ENCODE results near the gene MATN1.
"Not testable (repeated sequence)": the region's sequence is repeated elsewhere in the genome, so short reads cannot be mapped to it uniquely, and the experiment has no call there.

The MATN1 gene

GRCh38 chr1:30723331-30723755 lies at the start of gene MATN1:
TSS of gene MATN1 (minus strand) at chr1:30723585. CDS start at chr1:30723551, 34 bp downstream.
- DNase-seq (ENCODE audit: low spot score), result no peak

DNA sequence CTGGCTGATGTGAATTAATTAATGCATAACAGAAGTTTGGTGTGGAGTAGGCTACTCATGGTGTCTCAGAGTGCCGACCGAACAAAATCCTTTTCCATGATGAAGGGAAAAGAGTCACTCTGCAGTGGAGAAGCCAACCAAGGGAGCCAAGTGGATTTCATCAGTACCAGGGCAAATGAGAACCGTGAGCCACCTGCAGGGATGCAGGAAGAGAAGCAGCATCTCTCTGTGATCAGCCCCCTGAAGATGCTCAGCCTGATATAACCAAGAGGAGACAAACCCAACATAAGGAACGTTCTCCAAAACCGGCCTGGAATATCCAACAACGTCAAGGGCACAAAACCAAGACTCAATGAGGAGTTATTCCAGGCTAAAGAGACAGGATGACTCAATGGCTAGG lies 47.6 kb upstream of the MATN1 start:
- no peak for DNase-seq (ENCODE audit: low spot score)

DNA sequence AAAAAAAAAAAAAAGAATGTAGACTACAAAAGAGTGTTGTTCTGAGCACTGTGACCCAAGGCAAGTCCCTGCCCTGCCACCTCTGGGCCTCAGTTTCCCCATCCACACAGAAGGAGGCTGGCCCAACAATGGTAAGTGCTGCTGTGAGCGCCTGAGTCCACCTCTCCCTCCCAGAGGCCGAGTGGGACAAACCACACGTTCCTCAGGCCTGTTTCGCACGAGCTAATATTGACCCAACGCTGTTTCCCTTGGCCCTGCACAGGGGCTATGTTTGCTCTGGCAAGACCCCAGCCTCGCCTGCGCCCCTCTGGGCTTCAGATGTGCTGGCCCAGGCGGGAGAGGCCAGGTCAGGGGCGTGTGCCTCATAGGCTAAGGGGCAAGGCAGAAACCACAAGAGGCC lies 46.8 kb upstream of the MATN1 start:
- no peak for DNase-seq (ENCODE audit: low spot score)

DNA sequence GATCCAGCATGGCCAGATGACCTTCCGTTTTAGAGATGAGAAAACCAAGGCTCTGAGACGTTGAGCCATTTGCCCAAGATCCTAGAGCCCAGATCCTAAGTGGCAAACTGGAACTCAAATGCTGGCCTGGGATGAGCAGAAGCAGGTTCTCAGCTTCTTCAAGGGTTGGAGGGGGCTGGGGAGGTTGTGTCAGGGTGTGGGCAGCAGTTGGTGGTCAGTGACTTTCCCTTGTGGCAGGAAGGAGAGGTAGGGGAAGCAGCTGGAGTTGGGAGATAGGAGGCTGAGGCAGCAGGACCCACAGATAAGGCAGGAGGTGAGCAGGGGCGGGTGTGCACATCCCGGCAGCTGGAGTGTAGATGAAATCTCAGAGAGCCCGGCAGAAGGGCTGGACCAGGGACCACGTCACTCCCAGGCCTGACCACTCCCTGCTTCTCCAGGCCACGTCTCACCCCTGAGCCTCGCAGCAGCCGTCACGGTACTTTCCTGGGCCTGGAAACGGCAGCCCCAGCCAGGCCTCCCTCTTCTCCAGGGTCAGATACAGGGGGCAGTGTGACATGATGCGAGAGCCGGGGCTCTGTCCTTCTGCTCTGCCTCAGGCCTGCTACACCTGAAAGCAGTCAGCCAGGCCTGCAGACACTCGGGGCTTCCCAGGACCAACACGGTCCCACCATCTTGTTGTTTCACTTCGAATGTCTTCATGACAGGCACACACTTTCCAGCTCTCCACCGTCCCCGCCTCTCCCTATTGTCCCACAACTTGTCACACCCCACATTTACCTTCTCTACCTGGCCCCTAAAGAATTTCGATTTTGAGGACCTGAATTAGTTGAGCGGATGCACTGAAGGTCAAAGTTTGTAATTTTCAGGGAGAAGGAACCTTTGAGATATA lies 45.7 kb upstream of the MATN1 start:
- DNase-seq (ENCODE audit: low spot score), result no peak

- no peak for DNase-seq (ENCODE audit: low spot score)
These were observed 44.9 kb upstream of the MATN1 start for GRCh38 chr1:30768159-30768829.

DNA sequence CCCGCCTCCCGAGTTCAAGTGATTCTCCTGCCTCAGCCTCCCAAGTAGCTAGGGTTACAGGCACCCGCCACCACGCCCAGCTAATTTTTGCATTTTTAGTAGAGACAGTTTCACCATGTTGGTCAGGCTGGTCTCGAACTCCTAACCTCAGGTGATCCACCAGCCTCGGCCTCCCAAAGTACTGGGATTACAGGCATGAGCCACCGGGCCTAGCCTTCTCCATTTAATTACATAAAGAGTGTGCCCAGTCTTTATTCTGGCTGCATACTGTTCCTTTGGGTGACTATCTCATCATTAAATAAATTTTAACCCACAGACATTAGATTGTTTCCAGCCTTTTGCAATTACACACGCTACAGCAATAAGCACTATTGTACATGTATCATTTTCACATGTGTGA lies 43.6 kb upstream of the MATN1 start:
- not testable (repeated sequence) for DNase-seq (ENCODE audit: low spot score)

GRCh38 chr1:30765556-30766434 lies 42.4 kb upstream of the MATN1 start:
- no peak for DNase-seq (ENCODE audit: low spot score)

DNA sequence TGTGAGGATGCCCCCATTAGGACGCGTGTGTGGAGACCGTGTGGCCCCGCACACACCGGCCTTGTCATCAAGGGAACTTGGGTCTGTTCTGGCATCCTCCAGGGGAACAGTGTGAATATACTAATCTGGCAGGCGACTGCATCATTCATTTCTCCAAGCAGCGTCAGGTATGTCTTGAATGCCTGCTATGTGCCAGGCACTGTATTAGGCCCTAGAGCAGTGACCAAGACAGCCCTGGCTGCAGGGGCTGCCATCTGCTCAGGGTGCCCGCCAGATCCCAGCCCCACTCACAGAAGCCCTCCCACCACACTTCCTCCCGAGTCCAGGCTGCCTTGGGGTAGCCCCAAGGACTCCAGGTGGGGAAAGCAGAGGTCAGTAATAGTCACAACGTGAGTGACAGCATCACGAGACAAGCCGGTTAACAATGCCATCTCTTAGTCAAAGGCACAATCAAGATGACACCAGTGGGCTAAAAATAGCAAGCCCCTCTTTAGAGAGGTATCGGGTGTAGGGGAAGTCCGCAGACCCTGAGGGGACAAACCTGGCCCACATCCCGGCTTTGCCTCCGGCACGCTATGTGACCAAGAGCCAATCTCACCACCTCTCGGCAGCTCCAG lies 41.7 kb upstream of the MATN1 start:
- DNase-seq (ENCODE audit: low spot score), result no peak

DNA sequence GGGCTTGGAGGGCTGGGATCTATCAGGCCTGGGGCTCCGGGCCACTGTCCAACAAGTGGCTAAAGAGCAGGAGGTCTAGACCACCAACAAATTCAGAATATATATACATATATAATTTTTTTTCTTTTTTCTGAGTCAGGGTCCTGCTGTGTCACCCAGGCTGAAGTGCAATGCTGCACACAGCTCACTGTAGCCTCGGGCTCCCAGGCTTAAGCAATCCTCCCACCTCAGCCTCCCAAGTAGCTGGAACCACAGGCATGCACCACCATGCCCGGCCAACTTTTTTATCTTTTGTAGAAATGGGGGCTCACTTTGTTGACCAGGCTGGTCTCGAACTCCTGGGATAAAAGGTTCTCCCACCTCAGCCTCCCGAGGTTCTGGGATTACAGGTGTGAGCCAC lies 41.0 kb upstream of the MATN1 start:
- DNase-seq (ENCODE audit: low spot score), result no peak

DNA sequence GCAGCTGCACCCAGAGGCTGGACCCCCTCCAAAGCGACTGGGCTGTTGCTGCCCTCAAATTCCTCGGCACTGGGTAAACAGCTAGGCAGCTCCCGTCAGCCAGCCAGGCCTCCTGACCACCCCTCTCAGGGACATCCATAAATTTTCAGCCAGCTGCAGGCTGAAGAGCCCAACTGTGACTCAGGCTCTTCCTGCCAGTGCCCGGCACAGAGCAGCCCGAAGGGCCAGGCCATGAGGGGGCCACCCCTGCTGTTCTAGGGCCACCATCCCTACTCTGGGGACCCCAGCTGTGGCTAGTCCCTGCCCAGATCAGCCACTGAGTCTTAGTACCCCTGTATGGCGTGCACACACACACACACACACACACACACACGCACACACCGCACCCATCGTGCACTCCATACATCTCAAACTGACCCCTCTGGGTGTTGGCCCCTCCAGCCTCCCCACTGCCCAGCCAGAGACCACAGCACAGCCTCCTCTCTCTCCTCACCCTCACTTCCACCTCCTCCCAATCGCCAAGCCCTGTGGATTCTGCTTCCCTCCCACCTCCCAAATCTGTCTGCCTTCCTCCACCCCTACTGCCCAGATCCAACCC lies 40.4 kb upstream of the MATN1 start:
- no peak for DNase-seq (ENCODE audit: low spot score)

- no peak for DNase-seq (ENCODE audit: low spot score)
These were observed 39.7 kb upstream of the MATN1 start for GRCh38 chr1:30762930-30763650.

DNA sequence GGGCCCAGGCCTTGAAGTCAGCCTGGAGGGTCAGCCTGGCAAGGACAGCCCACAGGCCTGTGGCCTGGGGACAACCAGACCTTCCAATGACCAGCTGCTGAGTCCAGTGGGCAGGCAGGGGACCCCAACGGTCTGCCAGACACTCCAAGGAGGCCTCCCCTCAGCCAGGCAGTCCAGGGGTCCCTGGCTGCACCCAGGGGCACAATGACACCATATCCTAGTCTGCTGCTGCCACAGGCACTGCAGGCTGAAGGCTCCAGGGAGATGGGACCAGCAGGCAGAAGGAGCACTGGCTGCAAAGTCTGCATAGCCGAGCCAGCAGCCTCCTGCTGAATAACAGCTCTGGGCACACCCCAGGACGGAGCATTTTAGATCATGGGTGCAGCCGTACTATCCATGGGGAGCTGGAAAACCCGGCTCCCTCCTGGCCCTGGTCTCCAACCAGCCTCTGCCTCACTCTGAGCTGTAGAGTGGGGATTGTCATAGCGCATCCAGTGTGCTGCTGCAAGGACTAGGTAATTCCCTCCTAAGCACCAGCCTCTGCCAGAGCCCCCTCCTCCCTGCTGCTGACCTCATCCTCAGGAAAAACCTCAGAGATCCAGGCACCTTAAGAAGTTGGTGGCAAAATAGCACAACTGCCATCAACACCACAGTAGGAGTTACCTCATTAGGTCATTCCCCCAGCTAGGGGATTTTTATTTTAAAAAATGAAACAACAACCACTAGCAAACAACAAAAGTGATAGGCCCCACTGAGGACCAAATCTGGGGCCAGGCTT lies 39.0 kb upstream of the MATN1 start:
- no peak for DNase-seq (ENCODE audit: low spot score)

- no peak for DNase-seq (ENCODE audit: low spot score)
These were observed 38.2 kb upstream of the MATN1 start for GRCh38 chr1:30761381-30762151.

DNA sequence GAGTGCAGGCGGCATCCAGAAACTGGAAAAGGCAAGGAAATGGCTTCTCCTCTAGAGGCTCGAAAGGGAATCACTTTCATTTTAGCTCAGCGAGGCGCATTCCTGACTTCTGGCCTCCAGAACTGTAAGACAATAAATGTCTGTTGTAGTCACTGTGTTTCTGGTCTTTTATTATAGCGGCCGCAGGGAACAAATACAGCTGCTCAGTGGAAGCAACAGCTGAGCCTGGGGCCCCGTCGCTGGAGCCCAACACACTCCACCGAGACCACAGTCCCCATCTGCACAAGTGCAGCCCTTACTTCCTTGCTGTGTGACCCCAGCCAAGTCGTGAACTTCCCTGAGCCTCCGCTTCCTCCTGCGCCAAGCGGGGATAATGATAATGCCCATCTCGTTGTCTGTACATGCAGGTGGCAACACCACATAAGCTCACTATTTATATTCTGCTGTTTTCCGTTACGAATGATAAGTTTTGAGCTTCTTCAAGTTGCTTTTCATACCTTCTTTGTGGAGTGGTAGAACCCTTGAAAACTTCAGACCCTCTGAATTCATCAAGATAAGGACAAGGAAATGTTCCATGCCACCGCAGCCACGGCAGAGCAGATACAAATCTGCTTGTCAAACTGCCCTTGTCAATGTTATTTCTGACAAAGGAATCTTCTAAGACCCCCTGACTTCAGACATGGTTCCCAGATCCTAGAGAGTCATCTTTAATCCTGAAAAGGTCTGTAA lies 37.4 kb upstream of the MATN1 start:
- no peak for DNase-seq (ENCODE audit: low spot score)

GRCh38 chr1:30759718-30760281 lies 36.4 kb upstream of the MATN1 start:
- no peak for DNase-seq (ENCODE audit: low spot score)

DNA sequence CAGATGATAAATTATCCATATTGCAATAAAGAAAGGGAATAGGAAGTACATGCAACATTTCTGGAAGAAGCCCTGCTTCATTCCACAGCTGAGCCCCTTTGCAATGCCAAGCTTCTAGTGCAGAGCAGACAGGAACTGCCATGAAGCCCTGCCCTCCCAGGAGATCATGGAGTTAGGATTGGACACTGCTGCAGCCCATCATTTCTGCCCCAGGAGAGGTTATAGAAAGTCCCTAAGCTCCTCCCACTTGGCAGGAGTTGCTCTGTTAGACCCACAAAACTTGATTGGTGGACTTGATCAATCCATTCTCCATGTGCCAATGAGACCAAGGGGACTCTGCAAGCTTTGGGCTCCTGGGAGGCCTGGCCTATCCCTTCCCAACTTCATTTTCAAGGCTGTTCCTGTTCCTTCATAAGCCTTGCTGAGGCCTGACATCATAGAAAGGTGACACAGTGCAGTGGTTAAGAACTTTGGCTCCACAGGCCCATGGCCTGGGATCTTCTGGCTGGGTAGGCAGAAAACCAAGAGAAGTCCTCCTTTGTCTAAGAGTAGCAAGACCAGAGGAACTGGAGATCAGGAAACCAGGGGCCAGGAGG lies 35.5 kb upstream of the MATN1 start:
- no peak for DNase-seq (ENCODE audit: low spot score)

DNA sequence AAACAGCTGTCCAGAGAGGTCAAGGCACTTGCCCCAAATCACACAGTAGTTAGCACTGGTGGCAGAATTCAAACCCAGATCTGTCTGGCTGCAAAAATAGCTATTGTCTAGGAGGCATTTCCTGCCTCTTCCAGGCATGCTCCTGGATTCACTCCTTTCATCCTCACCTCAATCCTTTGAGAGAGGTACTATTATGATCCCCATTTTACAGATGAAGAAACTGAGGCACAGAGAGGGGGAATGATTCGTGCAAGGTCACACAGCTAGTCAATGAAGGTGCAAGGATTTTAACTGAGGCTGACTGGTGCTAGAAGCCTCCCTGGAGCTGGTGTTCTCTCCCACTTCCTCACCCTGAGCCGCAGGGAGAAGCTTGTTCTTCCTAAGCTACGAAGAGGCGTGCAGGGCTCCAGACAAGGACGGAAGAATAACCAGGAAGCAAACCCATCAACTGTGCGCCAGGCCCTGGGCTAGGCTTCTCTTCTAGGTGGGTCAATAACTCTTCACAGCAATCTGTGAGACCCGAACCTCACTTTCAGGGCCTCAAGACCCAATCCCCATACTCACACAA lies 34.8 kb upstream of the MATN1 start:
- no peak for DNase-seq (ENCODE audit: low spot score)

Data from left forelimb (tissue), 1 donor.